Amygdala (tissue), 56 donors: Measurements from ENCODE around the gene TLN1.

Experiments
- DNase-seq, 56 donors: peaks; one replicate each; lab custom pipeline; 2025; lab: John Stamatoyannopoulos, UW

TLN1 gene

DNA sequence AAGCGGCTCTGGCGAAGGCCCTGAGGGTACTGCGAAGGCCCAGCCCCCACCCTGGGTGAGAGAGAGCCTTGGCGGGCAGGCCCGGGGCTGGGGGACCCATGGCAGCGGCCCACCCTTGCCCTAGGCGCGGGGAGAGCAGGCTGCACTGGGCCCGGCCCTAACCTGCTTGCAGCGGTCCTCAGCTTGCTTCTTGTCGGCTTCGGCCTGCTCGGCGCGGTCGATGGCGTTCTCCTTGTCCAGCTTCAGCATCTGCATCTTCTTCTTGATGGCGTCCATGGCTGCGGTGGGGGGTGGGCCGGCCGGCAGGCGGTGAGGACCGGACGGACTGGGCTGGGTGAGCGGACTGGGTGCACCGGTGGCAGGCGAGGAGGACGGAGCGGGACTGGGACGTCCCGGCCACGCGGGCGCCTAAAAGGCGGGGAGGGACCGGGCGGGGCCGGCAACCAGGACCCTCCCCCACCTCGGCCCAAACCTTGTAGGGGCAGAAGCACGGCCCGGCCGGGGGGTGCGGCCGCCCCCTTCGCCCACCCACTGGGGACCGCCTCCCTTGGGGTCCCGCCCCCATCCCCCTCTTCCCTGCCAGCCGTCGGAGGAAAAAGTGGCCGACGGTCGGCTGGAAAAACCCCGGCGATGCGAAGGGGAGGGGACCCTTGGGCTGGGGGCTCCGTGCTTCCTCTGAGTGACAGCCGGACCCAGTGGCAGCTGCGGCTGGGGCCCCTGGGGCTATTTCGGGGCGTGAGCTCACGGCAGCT, 42.3 kb downstream of the TLN1 start, which contains the start of gene TPM2:
Gene TPM2, minus strand, starts transcription at position 384 of the 752 bp plus-strand sequence. Its CDS starts 108 bp downstream, at position 276.
- DNase-seq = no peak

DNA sequence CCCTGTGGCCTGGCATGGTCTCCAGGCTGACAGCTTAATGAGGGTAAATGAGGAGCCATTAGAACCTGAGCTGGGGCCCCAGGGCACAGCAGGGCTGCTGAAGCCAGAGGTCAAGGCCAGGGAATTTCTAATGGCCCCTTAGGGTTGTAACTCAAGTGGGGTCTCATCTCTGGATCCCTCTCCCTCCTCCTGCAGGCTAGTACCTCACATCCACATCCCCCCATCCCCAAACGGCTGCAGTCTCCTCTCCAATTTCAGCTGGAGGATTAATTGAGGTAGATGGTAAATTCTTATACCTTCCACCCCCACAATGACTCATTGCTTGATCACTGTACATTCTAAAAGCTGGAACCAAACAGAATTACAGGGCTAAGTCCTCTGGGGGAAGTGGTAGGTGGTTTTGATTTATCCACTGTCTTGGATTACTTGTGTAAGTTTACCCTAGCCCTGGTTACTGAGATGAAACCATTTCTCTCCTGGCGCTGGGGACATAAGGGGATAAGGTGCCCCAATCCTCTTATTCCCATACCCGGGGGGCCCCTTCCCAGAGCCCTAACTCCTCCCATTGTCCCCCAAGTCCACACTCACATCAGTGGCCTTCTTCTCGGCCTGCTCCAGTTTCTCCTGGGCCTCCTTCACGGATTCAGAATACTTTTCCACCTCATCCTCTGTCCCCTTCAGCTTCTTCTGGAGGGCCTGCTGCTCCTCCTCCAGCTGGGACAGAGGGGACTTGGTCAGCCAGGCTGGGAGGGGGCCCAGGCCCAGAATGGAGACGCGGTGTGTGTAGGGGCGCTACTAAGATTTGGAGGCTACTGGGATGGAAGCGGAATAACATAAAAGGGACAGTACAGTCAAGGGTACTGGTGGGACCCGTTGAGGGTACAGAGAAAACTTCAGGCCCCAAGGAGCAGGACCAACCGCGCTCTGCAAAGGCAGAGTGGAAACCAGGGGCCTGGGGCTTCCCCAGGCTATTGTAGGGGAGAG, 43.1 kb downstream of the TLN1 start:
- DNase-seq = peak in 2 of 56 donors; percentile 3 to 9

DNA sequence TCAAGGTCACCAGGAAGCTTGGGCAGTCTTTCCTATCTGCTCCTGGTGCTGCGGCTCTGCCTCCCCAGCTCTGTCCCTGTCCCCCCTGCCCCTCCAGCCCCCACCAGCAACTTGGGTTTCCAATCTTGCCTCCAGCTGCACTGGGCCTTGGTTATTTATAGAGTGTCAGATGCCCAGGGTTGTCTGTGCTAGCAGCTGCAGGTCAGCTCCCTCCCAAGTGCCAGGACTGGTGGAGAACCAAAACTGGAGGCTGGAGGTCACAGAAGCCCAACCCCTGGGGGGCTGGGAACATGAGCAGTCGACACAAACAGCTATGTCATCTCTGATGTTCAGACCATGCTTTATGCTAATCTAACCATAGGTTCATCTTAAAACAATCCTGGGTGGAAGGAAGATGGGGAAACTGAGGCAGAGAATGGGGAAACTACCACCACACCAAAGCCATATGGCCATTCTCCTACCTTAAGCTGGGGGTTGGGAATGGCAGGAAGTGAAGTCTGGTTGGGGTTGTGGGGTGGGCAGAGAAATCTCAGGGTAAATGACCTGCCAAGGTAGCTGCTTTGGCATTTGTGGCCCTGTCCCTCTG, 43.9 kb downstream of the TLN1 start:
- DNase-seq = no peak

DNA sequence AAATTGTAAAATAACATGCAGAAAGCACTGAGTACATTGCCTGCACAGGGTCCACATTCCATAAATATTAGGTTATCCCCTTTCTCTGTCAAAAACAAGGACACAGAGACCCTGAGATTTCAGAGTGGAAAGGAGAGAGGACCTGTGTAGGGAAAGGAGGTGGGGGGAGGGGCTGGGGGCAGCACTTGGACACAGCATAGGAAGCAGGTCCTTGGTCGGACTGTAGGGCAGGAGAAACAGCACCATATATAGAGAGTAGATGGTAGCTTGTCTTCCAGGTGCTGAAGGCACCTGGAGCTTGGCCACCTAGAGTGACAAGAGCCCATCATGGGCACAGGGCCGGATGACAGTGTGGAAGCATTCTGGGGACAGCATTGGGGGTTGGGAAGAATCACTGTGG, 44.7 kb downstream of the TLN1 start:
- DNase-seq = no peak

DNA sequence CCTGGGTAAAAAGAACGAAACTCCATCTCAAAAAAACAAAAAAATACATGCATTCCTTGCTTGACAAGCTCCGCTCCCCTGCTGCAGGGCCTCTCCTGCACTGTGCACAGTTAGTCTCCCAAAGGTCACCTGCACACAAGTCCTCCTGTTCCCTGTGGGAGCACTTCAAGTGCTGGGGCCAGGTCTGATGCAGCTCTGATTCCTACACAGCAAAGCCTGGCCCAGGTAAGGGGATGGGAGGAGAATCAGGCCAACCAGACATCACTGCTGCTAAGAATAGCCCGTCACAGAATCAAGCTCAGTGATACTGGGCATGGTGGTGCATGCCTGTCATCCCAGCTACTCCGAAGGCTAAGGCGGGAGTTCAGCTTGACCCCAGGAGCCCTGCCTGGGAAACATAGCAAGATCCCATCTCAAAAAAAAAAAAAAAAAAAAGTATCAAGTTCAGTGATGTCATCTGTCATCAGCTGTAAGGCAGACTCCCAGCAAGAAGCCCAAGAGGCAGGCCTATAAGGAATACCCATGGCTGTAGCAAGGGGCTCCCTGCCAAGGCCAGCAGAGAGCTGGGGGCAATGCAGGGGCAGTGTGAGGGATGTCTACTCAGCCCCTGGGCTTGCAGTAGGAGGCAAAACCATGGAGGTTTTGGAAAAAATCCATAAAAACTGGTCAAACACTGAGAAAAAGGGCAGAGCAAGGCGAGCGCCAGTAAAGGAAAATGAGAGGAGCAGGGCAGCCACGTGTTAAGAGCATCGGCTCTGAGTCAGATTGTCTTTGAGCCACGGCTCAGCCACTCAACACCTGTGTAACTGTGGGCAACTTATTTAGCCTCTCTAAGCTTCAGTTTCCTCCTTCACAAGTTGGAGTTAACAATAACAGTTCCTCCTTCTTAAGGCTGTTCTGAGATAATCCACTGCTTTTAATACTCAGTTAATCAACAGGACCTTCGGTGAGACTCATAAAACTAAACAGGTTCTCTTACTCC, 45.5 kb downstream of the TLN1 start:
- DNase-seq = no peak

DNA sequence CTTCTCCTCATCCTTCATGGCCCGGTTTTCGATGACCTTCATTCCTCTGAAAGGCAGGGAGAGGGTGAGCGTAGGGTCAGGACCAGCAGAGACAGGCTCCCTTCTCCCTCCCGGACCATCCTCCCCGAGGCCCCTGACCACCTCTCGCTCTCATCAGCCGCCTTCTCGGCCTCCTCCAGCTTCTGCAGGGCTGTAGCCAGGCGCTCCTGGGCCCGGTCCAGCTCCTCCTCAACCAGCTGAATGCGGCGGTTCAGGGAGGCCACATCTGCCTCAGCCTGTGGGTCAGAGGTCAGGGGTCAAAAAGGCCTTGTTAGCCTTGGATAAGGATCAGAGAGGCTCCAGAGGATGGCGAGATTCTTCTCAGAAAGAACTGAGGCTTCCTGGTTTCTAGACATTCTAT, 46.5 kb downstream of the TLN1 start:
- DNase-seq = no peak

DNA sequence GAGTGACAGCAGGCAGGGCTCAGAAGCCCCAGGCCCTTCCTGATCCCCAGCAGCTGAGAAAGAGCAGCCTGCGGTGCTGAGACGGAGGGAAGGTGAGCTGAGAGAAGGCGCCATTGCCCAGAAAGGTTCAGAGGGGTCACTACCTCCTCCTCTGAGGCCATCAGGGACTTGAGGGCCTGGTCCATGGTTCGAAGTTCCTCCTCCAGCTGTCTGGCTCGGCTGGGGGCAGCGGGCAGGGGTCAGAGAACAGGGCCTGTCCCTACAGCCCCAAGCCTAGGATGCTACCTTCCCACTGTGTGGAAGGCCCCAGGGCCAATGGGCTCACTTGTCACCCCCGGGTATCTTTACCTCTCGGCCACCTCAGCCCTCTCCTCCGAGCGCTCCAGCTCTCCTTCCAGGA, 47.1 kb downstream of the TLN1 start:
- DNase-seq = no peak

DNA sequence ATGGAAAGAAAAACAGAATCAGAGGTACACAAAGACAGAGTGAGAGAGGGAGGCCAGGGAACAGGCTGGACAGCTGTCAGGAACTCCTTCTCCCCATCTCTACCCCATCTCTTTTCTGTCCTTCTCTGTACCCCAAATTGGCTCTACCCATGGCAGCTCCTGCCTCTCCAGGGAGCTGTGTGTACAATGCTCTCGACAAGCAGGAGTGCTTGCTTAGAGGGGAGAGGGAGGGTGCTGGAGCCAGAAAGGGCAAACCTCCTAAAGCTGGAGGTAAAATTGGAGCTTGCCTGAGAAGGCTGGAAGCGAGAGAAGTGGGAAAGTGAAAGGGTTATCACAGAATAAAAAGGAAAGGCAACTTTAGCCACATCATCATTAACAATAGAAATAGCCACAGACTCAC, 48.7 kb downstream of the TLN1 start:
- no peak for DNase-seq

DNA sequence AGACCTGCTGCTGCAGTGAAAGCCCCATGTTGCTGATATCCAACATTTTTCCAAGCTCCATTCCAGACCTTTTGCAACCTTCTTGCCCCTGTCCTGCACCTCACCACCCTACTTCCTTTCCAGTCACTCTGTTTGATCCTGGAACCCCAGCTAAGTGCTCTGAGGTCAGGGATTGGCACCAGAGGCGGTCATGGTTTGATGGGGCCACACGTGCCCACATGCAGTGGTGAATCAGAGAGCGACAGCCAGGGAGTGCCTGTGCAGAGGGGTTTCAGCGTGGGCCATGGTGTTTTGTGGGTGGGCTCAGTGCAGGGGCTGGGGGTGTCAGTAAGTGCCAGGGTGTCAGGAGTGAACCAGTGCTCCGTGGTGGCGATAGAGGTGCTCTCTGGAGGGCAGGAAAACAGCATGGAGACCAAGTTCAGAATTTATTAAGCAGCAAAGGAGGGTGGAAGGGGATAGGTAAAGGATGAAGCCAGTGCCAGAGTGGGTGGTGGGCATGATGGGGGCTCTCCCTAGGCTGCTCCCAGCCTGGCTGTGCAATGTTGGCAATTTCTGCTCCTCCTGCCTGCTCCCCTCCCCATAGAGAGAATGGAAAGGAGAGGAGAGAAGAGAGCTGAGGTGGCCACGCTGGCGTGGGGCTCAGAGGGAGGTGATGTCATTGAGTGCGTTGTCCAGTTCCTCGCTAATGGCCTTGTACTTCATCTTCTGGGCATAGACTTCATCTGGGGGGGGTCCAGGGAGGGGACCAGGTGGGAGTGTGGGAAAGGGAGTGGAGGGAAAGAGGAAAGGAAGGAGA, 49.3 kb downstream of the TLN1 start:
- no peak for DNase-seq

DNA sequence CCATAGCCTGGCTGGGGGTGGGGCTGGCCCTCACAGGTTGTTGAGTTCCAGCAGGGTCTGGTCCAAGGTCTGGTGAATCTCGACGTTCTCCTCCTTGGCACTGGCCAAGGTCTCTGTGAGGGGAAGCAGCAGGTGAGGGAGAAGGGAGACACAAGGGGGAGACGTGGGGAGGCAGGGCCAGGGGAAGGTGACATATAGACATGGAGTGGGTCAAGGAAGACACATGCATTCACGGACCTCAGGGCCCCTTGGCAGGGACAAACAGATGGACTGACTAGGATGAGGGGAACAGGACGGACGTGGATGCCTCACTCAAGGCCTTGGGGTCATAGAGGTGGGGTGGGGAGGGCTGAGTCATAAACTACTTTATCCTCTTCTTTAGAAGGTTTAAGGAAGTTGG, 49.9 kb downstream of the TLN1 start:
- no peak for DNase-seq

DNA sequence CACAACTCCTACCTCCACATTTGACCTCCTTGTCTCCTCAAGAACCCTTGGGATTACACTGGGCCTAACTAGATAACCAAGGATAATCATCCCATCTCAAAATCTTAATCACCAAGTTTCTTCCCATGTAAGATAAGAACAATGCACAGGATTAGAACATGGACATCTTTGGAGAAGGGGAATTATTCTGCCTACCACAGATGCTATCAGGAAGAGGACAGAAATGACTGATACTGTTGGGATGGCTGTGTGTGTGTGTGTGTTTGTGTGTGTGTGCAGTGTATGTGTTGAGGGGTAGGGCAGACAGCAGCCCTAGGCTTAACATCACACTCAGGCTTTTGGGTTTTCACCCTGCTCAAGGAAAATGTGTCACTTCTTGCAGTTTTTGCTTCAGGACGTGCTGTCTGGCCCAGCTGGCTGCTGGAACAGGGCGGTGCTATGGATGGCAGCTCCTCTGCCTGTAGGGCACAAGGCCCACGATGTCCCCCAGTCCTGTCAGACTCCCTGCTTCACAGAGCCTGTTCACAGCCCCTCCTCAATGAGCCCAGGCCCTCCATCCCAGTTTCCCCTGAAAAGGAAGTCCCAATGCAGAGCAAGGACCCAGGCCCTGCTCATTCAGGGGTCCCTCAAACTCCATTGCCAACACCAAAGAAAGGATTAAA, 50.5 kb downstream of the TLN1 start:
- no peak for DNase-seq

DNA sequence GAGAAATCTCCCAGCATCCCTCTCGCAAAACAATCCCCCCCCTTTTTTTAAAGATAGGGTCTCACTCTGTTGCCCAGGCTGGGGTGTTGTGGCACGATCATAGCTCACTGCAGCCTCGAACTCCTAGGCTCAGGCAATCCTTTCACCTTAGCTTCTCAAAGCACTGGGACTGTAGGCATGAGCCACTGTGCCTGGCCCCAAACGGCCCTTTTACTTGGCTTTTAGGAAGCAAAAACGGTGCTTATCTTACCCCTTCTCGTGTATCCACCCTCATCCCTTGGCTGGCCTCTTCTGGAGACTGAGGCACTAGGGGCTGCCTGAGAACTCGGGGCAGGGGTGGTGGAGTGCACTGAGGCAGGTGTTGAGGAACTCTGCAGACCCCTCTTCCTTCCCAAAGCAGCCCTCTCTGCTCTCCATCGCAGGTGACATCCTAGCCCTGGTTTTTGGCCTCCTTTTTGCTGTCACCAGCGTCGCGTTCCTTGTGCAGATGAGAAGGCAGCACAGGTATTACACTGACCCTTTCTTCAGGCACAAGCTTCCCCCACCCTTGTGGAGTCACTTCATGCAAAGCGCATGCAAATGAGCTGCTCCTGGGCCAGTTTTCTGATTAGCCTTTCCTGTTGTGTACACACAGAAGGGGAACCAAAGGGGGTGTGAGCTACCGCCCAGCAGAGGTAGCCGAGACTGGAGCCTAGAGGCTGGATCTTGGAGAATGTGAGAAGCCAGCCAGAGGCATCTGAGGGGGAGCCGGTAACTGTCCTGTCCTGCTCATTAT, 51.5 kb downstream of the TLN1 start:
- no peak for DNase-seq

DNA sequence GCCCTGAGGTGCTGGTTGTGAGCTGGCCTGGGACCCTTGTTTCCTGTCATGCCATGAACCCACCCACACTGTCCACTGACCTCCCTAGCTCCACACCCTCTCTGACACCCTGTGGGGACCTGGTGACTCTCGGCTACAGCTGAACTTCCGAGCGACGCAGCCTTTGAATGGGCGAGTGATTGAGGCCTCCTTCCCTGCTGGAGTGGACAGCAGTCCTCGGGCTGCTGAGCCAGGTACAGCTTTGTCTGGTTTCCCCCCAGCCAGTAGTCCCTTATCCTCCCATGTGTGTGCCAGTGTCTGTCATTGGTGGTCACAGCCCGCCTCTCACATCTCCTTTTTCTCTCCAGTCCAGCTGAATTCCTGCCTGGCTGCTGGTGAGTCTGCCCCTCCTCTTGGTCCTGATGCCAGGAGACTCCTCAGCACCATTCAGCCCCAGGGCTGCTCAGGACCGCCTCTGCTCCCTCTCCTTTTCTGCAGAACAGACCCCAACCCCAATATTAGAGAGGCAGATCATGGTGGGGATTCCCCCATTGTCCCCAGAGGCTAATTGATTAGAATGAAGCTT, 52.1 kb downstream of the TLN1 start:
- DNase-seq = no peak

DNA sequence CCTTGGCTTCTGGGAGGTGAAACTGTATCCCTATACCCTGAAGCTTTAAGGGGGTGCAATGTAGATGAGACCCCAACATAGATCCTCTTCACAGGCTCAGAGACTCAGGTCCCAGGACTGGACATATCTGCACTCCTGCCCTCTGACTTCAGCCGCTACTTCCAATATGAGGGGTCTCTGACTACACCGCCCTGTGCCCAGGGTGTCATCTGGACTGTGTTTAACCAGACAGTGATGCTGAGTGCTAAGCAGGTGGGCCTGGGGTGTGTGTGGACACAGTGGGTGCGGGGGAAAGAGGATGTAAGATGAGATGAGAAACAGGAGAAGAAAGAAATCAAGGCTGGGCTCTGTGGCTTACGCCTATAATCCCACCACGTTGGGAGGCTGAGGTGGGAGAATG, 52.9 kb downstream of the TLN1 start:
- DNase-seq = no peak

DNA sequence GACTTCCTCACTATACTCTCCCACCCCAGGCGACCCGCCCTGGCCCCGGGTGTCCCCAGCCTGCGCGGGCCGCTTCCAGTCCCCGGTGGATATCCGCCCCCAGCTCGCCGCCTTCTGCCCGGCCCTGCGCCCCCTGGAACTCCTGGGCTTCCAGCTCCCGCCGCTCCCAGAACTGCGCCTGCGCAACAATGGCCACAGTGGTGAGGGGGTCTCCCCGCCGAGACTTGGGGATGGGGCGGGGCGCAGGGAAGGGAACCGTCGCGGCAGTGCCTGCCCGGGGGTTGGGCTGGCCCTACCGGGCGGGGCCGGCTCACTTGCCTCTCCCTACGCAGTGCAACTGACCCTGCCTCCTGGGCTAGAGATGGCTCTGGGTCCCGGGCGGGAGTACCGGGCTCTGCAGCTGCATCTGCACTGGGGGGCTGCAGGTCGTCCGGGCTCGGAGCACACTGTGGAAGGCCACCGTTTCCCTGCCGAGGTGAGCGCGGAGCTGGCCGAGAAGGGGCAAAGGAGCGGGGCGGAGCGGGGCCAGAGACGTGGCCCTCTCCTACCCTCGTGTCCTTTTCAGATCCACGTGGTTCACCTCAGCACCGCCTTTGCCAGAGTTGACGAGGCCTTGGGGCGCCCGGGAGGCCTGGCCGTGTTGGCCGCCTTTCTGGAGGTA, 56.1 kb downstream of the TLN1 start:
- peak in 16 of 56 donors; percentile 10 to 46 (median 22) for DNase-seq

DNA sequence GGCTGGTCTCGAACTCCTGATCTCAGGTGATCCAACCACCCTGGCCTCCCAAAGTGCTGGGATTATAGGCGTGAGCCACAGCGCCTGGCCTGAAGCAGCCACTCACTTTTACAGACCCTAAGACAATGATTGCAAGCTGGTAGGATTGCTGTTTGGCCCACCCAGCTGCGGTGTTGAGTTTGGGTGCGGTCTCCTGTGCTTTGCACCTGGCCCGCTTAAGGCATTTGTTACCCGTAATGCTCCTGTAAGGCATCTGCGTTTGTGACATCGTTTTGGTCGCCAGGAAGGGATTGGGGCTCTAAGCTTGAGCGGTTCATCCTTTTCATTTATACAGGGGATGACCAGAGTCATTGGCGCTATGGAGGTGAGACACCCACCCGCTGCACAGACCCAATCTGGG, 56.8 kb downstream of the TLN1 start:
- no peak for DNase-seq

DNA sequence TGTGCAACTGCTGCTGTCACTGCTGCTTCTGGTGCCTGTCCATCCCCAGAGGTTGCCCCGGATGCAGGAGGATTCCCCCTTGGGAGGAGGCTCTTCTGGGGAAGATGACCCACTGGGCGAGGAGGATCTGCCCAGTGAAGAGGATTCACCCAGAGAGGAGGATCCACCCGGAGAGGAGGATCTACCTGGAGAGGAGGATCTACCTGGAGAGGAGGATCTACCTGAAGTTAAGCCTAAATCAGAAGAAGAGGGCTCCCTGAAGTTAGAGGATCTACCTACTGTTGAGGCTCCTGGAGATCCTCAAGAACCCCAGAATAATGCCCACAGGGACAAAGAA, 58.0 kb downstream of the TLN1 start:
- DNase-seq = no peak
